Measurements from ENCODE around the gene MYOD1.

GRCh38 chr11:17743026-17743807 lies 23.8 kb downstream of the MYOD1 start:
- no peak for TF ChIP-seq EZH2phosphoT487 (IDR thresholded peaks at IDR 0.05; ENCODE audit: borderline replicate concordance, low read depth, low read length)
- TF ChIP-seq CTCF (conservative IDR thresholded peaks at IDR 0.05; ENCODE audit: low read length) = no peak
